Activated CD8-positive, alpha-beta memory T cell treated with anti-CD3 and anti-CD28 coated beads for 36 hours (primary cell): ENCODE data around the gene RABGGTB. TPM values are rescaled to one million over a fixed set of nuclear protein-coding genes. Genes with fewer than 3 reads are reported as not detected.
"Not testable (repeated sequence)": the region's sequence is repeated elsewhere in the genome, so short reads cannot be mapped to it uniquely, and the experiment has no call there.

Experiments used
- CTCF ChIA-PET: fragments of 350-600 bp; sonication (Branson Sonifier 250); formaldehyde crosslinking; loops from one replicate; lab custom pipeline; 2021; ENCODE audit warnings: antibody characterized with exemption; lab: Charles Lee
- POLR2A ChIA-PET: fragments of 350-600 bp; sonication (Branson Sonifier 250); formaldehyde crosslinking; loops from one replicate; lab custom pipeline; 2021; ENCODE audit warnings: antibody characterized with exemption; lab: Charles Lee
- total RNA-seq, 2 experiments: library from RNA; stranded (reverse); gene quantifications; one replicate each; pipeline ENCODE4 v1.2.3, GENCODE V29; 2021

RABGGTB gene
- total RNA-seq, 2 experiments from 2014 or later = 225 to 231 TPM

GRCh38 chr1:75791022-75791421, 5.0 kb downstream of the RABGGTB start:
- POLR2A ChIA-PET = interaction anchor here (0.6 to 0.7 kb wide), 3 partner anchors 14 to 47 kb away, joined by 3 read pairs; no protein-coding TSS in a partner anchor
- CTCF ChIA-PET = interaction anchor here (0.6 kb wide), 1 partner anchor 24 kb away, joined by 4 read pairs; no protein-coding TSS in a partner anchor

DNA sequence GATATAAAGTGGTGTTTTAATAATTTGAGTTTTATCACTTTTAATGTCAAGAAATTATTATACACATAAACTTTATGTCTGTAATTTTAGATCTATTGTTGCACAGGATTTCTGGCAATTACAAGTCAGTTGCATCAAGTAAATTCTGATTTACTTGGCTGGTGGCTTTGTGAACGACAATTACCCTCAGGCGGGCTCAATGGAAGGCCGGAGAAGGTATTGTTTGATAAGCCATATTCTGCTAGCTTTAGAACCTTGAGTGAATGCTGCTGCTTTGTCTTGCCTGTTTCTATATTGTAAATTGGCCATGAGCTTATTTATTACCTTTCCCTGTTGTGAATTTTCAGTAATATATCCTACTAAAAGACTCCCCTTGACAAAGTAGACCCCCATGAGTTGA, 6.0 kb downstream of the RABGGTB start:
- ChIA-PET POLR2A (no interaction called here), CTCF (no interaction called here)

DNA sequence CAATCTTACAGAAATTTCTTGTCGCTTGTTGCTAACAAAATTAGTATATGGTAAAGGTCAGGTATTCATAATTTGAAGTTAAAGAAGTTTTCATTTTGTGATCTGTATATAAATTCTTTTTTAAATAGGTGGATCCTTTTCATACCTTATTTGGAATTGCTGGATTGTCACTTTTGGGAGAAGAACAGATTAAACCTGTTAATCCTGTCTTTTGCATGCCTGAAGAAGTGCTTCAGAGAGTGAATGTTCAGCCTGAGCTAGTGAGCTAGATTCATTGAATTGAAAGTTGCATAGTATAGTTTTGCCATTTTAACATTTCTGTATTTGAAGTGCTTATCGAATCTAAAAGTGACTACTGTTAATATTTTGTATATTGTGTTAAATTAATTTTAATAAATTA, 8.3 kb downstream of the RABGGTB start:
- POLR2A ChIA-PET = interaction anchor here (4.7 kb wide), 1 partner anchor 9 kb away, joined by 33 read pairs; the partner anchor contains the start of gene RABGGTB
- CTCF ChIA-PET = no interaction called here

DNA sequence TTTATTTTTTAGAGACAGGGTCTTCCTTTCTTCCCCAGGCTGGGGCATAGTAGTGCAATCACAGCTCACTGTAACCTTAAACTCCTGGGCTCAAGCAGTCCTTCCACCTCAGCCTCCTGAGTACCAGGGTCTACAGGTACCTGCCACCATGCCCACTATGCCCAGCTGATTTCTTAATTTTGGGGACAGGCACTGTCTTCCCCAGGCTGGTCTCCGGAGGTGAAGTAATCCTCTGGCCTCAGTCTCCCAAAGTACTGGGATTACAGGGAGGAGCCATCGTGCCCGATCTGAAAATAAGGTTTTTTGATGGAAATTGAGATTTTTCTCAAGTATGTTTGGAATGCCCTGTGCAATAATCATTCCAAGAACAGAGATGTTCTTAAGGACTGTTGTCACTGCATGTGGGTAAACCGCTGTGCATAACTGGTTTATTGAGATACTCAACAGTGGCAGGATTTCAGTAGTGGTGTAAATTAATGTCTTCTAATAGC, 9.7 kb downstream of the RABGGTB start:
- ChIA-PET CTCF (no interaction called here), POLR2A (interaction anchor here (4.7 kb wide), 1 partner anchor 10 kb away, joined by 33 read pairs; the partner anchor contains the start of gene RABGGTB)

DNA sequence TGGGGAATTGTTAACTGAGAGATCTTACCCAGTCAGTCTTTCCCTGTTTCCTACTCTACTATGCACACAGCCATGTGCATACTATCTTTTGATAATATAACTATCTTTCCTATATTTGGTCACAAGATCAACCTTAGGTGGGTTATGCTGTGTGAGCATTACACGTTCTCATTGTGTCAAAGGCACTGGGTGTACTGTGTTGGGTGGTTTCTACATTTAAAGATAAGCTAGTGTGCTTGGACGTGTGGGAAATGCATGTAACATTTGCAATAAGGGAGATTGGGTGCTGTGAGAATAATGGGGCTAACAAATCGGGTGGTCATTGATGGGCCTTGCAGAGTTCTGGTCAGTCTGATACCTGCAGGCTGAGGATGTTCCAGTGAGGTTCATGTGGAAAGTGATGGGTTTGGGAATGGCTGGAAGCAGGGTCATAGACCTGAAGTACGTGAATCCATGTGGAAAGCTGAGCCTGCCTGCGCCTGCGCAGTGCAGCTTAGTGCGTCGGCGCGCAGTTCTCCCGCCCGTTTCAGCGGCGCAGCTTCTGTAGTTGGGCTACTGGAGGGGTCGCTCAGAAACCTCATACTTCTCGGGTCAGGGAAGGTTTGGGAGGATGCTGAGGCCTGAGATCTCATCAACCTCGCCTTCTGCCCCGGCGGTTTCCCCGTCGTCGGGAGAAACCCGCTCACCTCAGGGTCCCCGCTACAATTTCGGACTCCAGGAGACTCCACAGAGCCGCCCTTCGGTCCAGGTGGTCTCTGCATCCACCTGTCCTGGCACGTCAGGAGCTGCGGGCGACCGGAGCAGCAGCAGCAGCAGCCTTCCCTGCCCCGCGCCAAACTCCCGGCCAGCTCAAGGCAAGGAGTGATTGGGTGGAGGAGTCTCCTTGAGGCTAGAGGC, 10.6 kb downstream of the RABGGTB start, which contains the start of gene MSH4:
TSS of gene MSH4 (plus strand) at position 507 of the 897 bp plus-strand sequence. CDS start at position 611, 104 bp downstream.
- CTCF ChIA-PET = no interaction called here

DNA sequence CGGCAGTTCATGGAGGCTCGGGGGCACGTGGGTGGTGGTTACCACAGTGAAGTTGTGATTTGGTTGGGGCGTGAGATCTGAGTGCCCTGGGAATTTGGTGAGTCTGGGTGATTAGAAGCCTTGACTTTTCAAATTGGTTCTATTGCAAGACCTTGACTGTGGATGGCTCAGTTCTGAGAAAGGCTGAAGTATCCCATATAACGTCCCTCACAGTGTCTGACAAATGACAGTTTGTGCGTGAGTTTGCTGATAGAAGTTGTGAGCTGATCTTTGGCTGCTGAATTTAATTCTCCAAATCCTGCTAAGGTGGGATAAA, 11.2 kb downstream of the RABGGTB start:
- ChIA-PET CTCF (no interaction called here), POLR2A (interaction anchor here (0.6 to 4.7 kb wide), 2 partner anchors 11 to 1498 kb away, joined by 3 to 33 read pairs; partner anchors contain the start of gene RABGGTB)

More for the DNA sequence above, 10.6 kb downstream of the RABGGTB start, which contains the start of gene MSH4:
- POLR2A ChIA-PET = interaction anchor here (4.7 kb wide), 1 partner anchor 11 kb away, joined by 33 read pairs; the partner anchor contains the start of gene RABGGTB

- ChIA-PET POLR2A (interaction anchor here (0.6 to 4.7 kb wide), 2 partner anchors 12 to 1498 kb away, joined by 3 to 33 read pairs; partner anchors contain the start of gene RABGGTB), CTCF (interaction anchor here (0.6 kb wide), 1 partner anchor 88 kb away, joined by 3 read pairs; no protein-coding TSS in a partner anchor)
Observed at GRCh38 chr1:75797606-75798216, 11.7 kb downstream of the RABGGTB start.

DNA sequence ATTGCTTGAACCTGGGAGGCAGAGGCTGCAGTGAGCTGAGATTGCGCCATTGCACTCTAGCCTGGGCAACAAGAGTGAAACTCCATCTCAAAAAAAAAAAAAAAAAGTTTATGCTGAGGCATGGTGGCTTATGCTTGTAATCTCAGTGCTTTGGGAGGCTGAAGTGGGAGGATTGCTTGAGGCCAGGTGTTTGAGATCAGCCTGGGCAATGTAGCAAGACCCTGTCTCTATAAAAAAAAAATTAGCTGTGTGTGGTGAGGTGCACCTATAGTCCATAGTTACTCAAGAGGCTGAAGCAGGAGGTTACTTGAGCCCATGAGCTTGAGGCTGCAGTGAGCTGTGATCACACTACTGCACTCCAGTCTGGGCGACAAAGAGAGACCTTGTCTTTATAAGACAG, 15.4 kb downstream of the RABGGTB start:
- POLR2A ChIA-PET = not testable (repeated sequence)
- CTCF ChIA-PET = interaction anchor here (0.9 kb wide), 1 partner anchor 17 kb away, joined by 4 read pairs; no protein-coding TSS in a partner anchor

DNA sequence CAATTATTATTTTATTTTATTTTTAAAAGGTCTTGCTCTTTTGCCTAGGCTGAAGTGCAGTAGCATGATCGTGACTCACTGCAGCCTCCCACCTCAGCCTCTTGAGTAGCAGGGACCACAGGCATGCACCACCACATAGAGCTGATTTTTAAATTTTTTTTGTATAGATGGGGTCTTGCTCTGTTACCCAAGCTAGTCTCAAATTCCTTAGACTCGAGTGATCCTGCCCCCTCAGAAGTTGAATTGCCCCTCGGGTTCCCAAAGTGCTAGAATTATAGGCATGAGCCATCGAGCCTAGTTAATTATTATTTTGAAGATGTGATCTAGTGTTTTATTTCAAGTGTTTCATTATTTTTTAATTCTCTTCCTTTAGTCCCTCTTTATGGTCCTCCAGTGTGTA, 22.9 kb downstream of the RABGGTB start:
- POLR2A ChIA-PET = no interaction called here
- CTCF ChIA-PET = no interaction called here

GRCh38 chr1:75810113-75810512, 24.1 kb downstream of the RABGGTB start:
- POLR2A ChIA-PET, CTCF ChIA-PET: not testable (repeated sequence)

GRCh38 chr1:75811211-75811981, 25.3 kb downstream of the RABGGTB start:
- ChIA-PET CTCF (interaction anchor here (0.6 kb wide), 1 partner anchor 26 kb away, joined by 5 read pairs; no protein-coding TSS in a partner anchor), POLR2A (no interaction called here)

- ChIA-PET POLR2A (no interaction called here), CTCF (interaction anchor here (0.6 kb wide), 1 partner anchor 25 kb away, joined by 5 read pairs; no protein-coding TSS in a partner anchor)
Observed at GRCh38 chr1:75812065-75812464, 26.0 kb downstream of the RABGGTB start.

DNA sequence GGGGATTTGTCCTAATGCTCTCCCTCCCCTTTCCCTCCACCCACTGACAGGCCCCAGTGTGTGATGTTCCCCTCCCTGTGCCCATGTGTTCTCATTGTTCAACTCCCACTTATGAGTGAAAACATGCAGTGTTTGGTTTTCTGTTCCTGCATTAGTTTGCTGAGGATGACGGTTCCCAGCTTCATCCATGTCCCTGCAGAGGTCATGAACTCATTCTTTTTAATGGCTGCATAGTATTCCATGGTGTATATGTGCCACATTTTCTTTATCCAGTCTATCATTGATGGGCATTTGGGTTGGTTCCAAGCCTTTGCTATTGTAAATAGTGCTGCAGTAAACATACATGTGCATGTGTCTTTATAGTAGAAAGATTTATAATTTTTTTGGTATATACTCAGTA, 37.5 kb downstream of the RABGGTB start:
- CTCF ChIA-PET, POLR2A ChIA-PET: not testable (repeated sequence)

GRCh38 chr1:75836528-75837100, 50.6 kb downstream of the RABGGTB start:
- ChIA-PET CTCF (no interaction called here), POLR2A (no interaction called here)

DNA sequence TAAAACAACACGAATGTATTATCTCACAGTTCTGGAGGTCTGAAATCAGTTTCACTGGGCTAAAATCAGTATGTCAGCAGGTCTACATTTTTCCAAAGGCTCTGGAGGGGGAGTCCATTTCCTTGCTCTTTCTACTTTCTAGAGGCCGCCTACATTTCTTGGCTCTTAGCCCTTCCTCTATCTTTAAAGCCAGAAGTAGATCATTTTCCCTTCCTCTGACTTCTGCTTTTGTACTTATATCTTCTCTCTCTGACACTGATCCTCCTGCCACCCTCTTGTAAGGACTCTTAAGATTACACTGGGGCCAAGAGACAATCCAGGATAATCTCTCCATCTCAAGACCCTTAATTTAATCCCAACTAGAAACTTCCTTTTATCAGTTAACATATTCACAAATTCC, 52.0 kb downstream of the RABGGTB start:
- POLR2A ChIA-PET = no interaction called here

DNA sequence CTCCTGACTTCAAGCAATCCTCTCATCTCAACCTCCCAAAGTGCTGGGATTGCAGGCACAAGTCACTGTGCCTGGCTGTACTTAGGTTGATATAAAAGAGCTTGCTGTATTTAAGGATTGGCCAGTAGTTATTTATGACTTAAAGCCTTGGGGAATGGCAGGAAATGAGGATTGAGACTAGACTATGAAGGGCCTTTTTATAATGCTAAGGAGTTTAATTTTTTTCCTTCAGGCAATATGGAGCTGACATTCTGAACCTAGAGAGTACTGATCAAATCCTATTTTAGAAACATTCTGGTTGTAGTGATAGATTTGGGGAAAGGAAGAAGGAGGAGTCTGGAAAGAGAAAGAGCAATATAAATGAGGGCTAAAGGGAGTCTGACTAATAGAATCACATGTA, 55.4 kb downstream of the RABGGTB start:
- ChIA-PET POLR2A (no interaction called here), CTCF (no interaction called here)

More for the DNA sequence above, 52.0 kb downstream of the RABGGTB start:
- CTCF ChIA-PET = no interaction called here
